H9 (cell line): Measurements from ENCODE around the gene DDX46. TPM values are rescaled to one million over a fixed set of nuclear protein-coding genes. Genes with fewer than 3 reads are reported as not detected.
"Not testable (repeated sequence)": the region's sequence is repeated elsewhere in the genome, so short reads cannot be mapped to it uniquely, and the experiment has no call there.

Source experiments
- DNase-seq: peaks from one replicate; pipeline ENCODE4 v3.0.0-alpha.2; 2017
- H2AFZ ChIP-seq: one replicate; pipeline ENCODE4 v1.6.1; 2013; ENCODE audit warnings: mild to moderate bottlenecking, low read length, control low read depth, moderate library complexity
- H2AK5ac ChIP-seq: 2 replicates; pipeline ENCODE4 v1.6.1; 2013; ENCODE audit warnings: low read length, control low read depth, mixed read lengths; ENCODE audit not compliant: insufficient read length
- H2BK120ac ChIP-seq: one replicate; pipeline ENCODE4 v1.6.1; 2013; ENCODE audit warnings: low read depth, mild to moderate bottlenecking, low read length, control low read depth, inconsistent platforms; ENCODE audit not compliant: poor library complexity, severe bottlenecking
- H2BK12ac ChIP-seq: 2 replicates; pipeline ENCODE4 v1.6.1; 2013; ENCODE audit warnings: low read length, control low read depth, mixed read lengths, low read depth; ENCODE audit not compliant: insufficient read length
- H2BK15ac ChIP-seq: 2 replicates; pipeline ENCODE4 v1.6.1; 2013; ENCODE audit warnings: low read depth, low read length, control low read depth
- H2BK20ac ChIP-seq: one replicate; pipeline ENCODE4 v1.6.1; 2013; ENCODE audit warnings: low read depth, mild to moderate bottlenecking, low read length, control low read depth, inconsistent platforms; ENCODE audit not compliant: poor library complexity, severe bottlenecking
- H2BK5ac ChIP-seq: 2 replicates; pipeline ENCODE4 v1.6.1; 2013; ENCODE audit warnings: low read length, control low read depth, mixed read lengths; ENCODE audit not compliant: insufficient read length
- H3K14ac ChIP-seq: 2 replicates; pipeline ENCODE4 v1.6.1; 2013; ENCODE audit warnings: low read length, control low read depth; ENCODE audit not compliant: insufficient read depth
- H3K18ac ChIP-seq: 2 replicates; pipeline ENCODE4 v1.6.1; 2013; ENCODE audit warnings: low read depth, mild to moderate bottlenecking, mixed read lengths, low read length, control low read depth; ENCODE audit not compliant: insufficient read length
- H3K23ac ChIP-seq: 2 replicates; pipeline ENCODE4 v1.6.1; 2013; ENCODE audit warnings: low read length, control low read depth, mixed read lengths, low read depth; ENCODE audit not compliant: insufficient read length
- H3K23me2 ChIP-seq: 2 replicates; pipeline ENCODE4 v1.6.1; 2013; ENCODE audit warnings: low read depth, mild to moderate bottlenecking, mixed read lengths, low read length, control low read depth; ENCODE audit not compliant: insufficient read length, poor library complexity, severe bottlenecking
- H3K27ac ChIP-seq: 2 replicates; pipeline ENCODE4 v1.5.1; 2013; ENCODE audit warnings: low read length, control low read depth, mixed read lengths, low read depth; ENCODE audit not compliant: insufficient read length
- H3K27me3 ChIP-seq: 2 replicates; pipeline ENCODE4 v1.6.1; 2013; ENCODE audit warnings: low read length, control low read depth, inconsistent platforms; ENCODE audit not compliant: insufficient read depth
- H3K4ac ChIP-seq: 2 replicates; pipeline ENCODE4 v1.6.1; 2013; ENCODE audit warnings: low read depth, mild to moderate bottlenecking, control low read depth, inconsistent platforms, low read length, moderate library complexity
- H3K4me1 ChIP-seq: 2 replicates; pipeline ENCODE4 v1.6.1; 2013; ENCODE audit warnings: low read length, control low read depth, inconsistent platforms; ENCODE audit not compliant: insufficient read depth
- H3K4me2 ChIP-seq: 2 replicates; pipeline ENCODE4 v1.6.1; 2013; ENCODE audit warnings: low read length, control low read depth, mixed read lengths; ENCODE audit not compliant: insufficient read length, insufficient read depth
- H3K56ac ChIP-seq: 2 replicates; pipeline ENCODE4 v1.6.1; 2013; ENCODE audit warnings: low read depth, mild to moderate bottlenecking, mixed read lengths, low read length, control low read depth; ENCODE audit not compliant: insufficient read length
- H3K79me1 ChIP-seq: 2 replicates; pipeline ENCODE4 v1.6.1; 2013; ENCODE audit warnings: low read depth, mild to moderate bottlenecking, moderate library complexity, low read length, control low read depth, inconsistent platforms; ENCODE audit not compliant: insufficient read depth, poor library complexity, severe bottlenecking
- H3K79me2 ChIP-seq: 2 replicates; pipeline ENCODE4 v1.6.1; 2013; ENCODE audit warnings: low read length, control low read depth, inconsistent platforms; ENCODE audit not compliant: insufficient read depth
- H3K9ac ChIP-seq: 2 replicates; pipeline ENCODE4 v1.6.1; 2013; ENCODE audit warnings: low read length, control low read depth, mixed read lengths; ENCODE audit not compliant: insufficient read length; ENCODE audit errors: extremely low read depth
- H3K9me3 ChIP-seq: one replicate; pipeline ENCODE4 v1.6.1; 2013; ENCODE audit warnings: low read depth, low read length, inconsistent platforms; ENCODE audit not compliant: control insufficient read depth
- H3T11ph ChIP-seq: one replicate; pipeline ENCODE4 v1.6.1; 2013; ENCODE audit warnings: mild to moderate bottlenecking, low read length, control low read depth, inconsistent platforms
- H4K20me1 ChIP-seq: one replicate; pipeline ENCODE4 v1.6.1; 2013; ENCODE audit not compliant: control insufficient read depth, insufficient read length, insufficient read depth
- H4K5ac ChIP-seq: 2 replicates; pipeline ENCODE4 v1.6.1; 2013; ENCODE audit warnings: low read depth, mild to moderate bottlenecking, mixed read lengths, low read length, control low read depth; ENCODE audit not compliant: insufficient read length
- H4K8ac ChIP-seq: replicated peaks from 2 replicates; pipeline ENCODE4 v1.6.1; 2013; ENCODE audit warnings: low read length, control low read depth, mixed read lengths, low read depth; ENCODE audit not compliant: insufficient read length
- H4K91ac ChIP-seq: 2 replicates; pipeline ENCODE4 v1.6.1; 2013; ENCODE audit warnings: low read depth, mild to moderate bottlenecking, moderate library complexity, mixed read lengths, low read length, control low read depth; ENCODE audit not compliant: insufficient read length
- H3K27ac Mint-ChIP-seq, 3 experiments: 2 replicates in 2 of 3; 3 replicates in 1 of 3; pipeline ENCODE4 v1.8.0; 2020 to 2021; ENCODE audit warnings: mixed read lengths in 3 of 3, mild to moderate bottlenecking in 1 of 3, moderate library complexity in 1 of 3
- H3K27me3 Mint-ChIP-seq: 2 replicates; pipeline ENCODE4 v1.8.0; 2021; ENCODE audit warnings: low read depth, mild to moderate bottlenecking, moderate library complexity, mixed read lengths
- H3K36me3 Mint-ChIP-seq, 3 experiments: 2 replicates in 2 of 3; 3 replicates in 1 of 3; pipeline ENCODE4 v1.8.0; 2020 to 2021; ENCODE audit warnings: low read depth in 3 of 3, mixed read lengths in 3 of 3; ENCODE audit not compliant: insufficient read depth in 1 of 3
- H3K4me1 Mint-ChIP-seq, 2 experiments: 2 replicates each; pipeline ENCODE4 v1.8.0; 2020; ENCODE audit warnings: mixed read lengths in 2 of 2
- H3K4me3 Mint-ChIP-seq, 2 experiments: 2 replicates in 1 of 2; 3 replicates in 1 of 2; pipeline ENCODE4 v1.8.0; 2020 to 2021; ENCODE audit warnings: mild to moderate bottlenecking in 2 of 2, mixed read lengths in 2 of 2, moderate library complexity in 1 of 2
- H3K9me3 Mint-ChIP-seq, 2 experiments: 2 replicates in 1 of 2; 3 replicates in 1 of 2; pipeline ENCODE4 v1.8.0; 2020; ENCODE audit warnings: mild to moderate bottlenecking in 2 of 2, mixed read lengths in 2 of 2, moderate library complexity in 1 of 2
- CTCF ChIP-seq: fragments of 200-600 bp; sonication (generic); conservative IDR thresholded peaks from 3 replicates; pipeline ENCODE4 v1.8.0; 2021; ENCODE audit warnings: antibody characterized with exemption, mild to moderate bottlenecking
- WGBS: extraction: QIAGEN DNeasy Blood & Tissue Kit; methylation state at CpG from one replicate; pipeline ENCODE4 v1.1.7; 2013; ENCODE audit warnings: missing lambda C conversion rate, low lambda C conversion rate, mixed read lengths; ENCODE audit not compliant: insufficient read length; ENCODE audit errors: extremely low coverage; 5-methylcytosine and 5-hydroxymethylcytosine counted together
- total RNA-seq: library from RNA; stranded (reverse); gene quantifications from 2 replicates; pipeline ENCODE4 v1.2.1, GENCODE V29; 2021

The DDX46 gene
- total RNA-seq, 1 experiment from 2014 or later = 90.3 TPM

- Mint-ChIP-seq H3K36me3 (peaks cover 27 to 63% (median 45%) of the 10 kb centered on the region in 3 experiments), H3K27me3 (no peaks in the 10 kb centered on the region), H3K4me3 (no peak overlapping the region), H3K4me1 (peaks cover 4 to 6% of the 10 kb centered on the region in 2 experiments; a peak in 2 of 4 replicates), H3K9me3 (no peaks in the 10 kb centered on the region; a peak in 1 of 5 replicates), H3K27ac (no peak overlapping the region; a peak in 1 of 7 replicates)
- H3T11ph ChIP-seq = no peak overlapping the region
- H3K56ac ChIP-seq = no peak overlapping the region
- H4K8ac ChIP-seq = no peak overlapping the region
- no peaks in the 10 kb centered on the region for H3K79me1 ChIP-seq
- no peak overlapping the region for H3K4ac ChIP-seq
- no CpG with 5 or more reads among the region's 3 CpGs for WGBS
- H3K9ac ChIP-seq = no peak overlapping the region
- no peak overlapping the region for H3K14ac ChIP-seq
- no peak overlapping the region for H2AFZ ChIP-seq
- no peak overlapping the region for H3K4me2 ChIP-seq
- no peak overlapping the region for H3K23ac ChIP-seq
- no peak overlapping the region for H4K91ac ChIP-seq
- no peaks in the 10 kb centered on the region for H4K20me1 ChIP-seq
- no peaks in the 10 kb centered on the region for H3K9me3 ChIP-seq
- no peak overlapping the region for H2BK5ac ChIP-seq
- no peak overlapping the region for H2AK5ac ChIP-seq
- no peaks in the 10 kb centered on the region for H3K27me3 ChIP-seq
- H4K5ac ChIP-seq = no peak overlapping the region
- no peak overlapping the region for H2BK12ac ChIP-seq
- no peak overlapping the region for H2BK20ac ChIP-seq
- H3K23me2 ChIP-seq = no peaks in the 10 kb centered on the region
- H3K18ac ChIP-seq = no peak overlapping the region
- H2BK15ac ChIP-seq = no peak overlapping the region
- no peaks in the 10 kb centered on the region for H3K79me2 ChIP-seq
- no peak overlapping the region for H2BK120ac ChIP-seq
- DNase-seq = no peak
- no peak for TF ChIP-seq CTCF
- no peaks in the 10 kb centered on the region for H3K4me1 ChIP-seq
- H3K27ac ChIP-seq = no peak overlapping the region
These were observed 44.0 kb upstream of the DDX46 start for GRCh38 chr5:134714541-134714940.

GRCh38 chr5:134715466-134715865, 43.1 kb upstream of the DDX46 start:
- H2BK12ac ChIP-seq, H3K27ac Mint-ChIP-seq, H3K27ac ChIP-seq, H3K23me2 ChIP-seq, H4K91ac ChIP-seq, H2BK5ac ChIP-seq, H4K20me1 ChIP-seq, H3K4me3 Mint-ChIP-seq, H3K14ac ChIP-seq, H3K79me1 ChIP-seq, H3K4me1 Mint-ChIP-seq, H3K9me3 Mint-ChIP-seq, H3K27me3 ChIP-seq, H3T11ph ChIP-seq, H3K4me2 ChIP-seq, DNase-seq, H2BK20ac ChIP-seq, H3K23ac ChIP-seq, H2BK15ac ChIP-seq, H2AFZ ChIP-seq, H3K56ac ChIP-seq, H3K9me3 ChIP-seq, H3K4me1 ChIP-seq, H3K27me3 Mint-ChIP-seq, H3K4ac ChIP-seq, H3K9ac ChIP-seq, H4K8ac ChIP-seq, H4K5ac ChIP-seq, H3K18ac ChIP-seq, H2BK120ac ChIP-seq, H3K79me2 ChIP-seq, H2AK5ac ChIP-seq: not testable (repeated sequence)
- H3K36me3 Mint-ChIP-seq = peaks cover 21 to 62% (median 40%) of the 10 kb centered on the region in 3 experiments
- no CpG with 5 or more reads among the region's 4 CpGs for WGBS
